ENCODE results near the gene DGKH. TPM values are rescaled to one million over a fixed set of nuclear protein-coding genes. Genes with fewer than 3 reads are reported as not detected.

DGKH gene
- total RNA-seq, 1 donor from 2014 or later: 10.3 TPM

GRCh38 chr13:42057918-42058530 lies 9.6 kb downstream of the DGKH start:
- no peak overlapping the region for H3K4me3 ChIP-seq (ENCODE audit: low read depth, low read length)
- no peak for DNase-seq (ENCODE audit: low read depth)
- no peak for TF ChIP-seq CTCF (conservative IDR thresholded peaks at IDR 0.05; ENCODE audit: low read depth, low read length)

GRCh38 chr13:42061943-42062342 lies 13.5 kb downstream of the DGKH start:
- TF ChIP-seq CTCF (conservative IDR thresholded peaks at IDR 0.05; ENCODE audit: low read depth, low read length): no peak
- H3K4me3 ChIP-seq (ENCODE audit: low read depth, low read length): no peak overlapping the region
- no peak for DNase-seq (ENCODE audit: low read depth)

- no peak overlapping the region for H3K4me3 ChIP-seq (ENCODE audit: low read depth, low read length)
- no peak for TF ChIP-seq CTCF (conservative IDR thresholded peaks at IDR 0.05; ENCODE audit: low read depth, low read length)
- no peak for DNase-seq (ENCODE audit: low read depth)
Measured at GRCh38 chr13:42063105-42063504, 14.7 kb downstream of the DGKH start.

GRCh38 chr13:42064259-42064658 lies 15.8 kb downstream of the DGKH start:
- no peak for TF ChIP-seq CTCF (conservative IDR thresholded peaks at IDR 0.05; ENCODE audit: low read depth, low read length)
- DNase-seq (ENCODE audit: low read depth): no peak

GRCh38 chr13:42064966-42065365 lies 16.5 kb downstream of the DGKH start:
- no peak for DNase-seq (ENCODE audit: low read depth)
- TF ChIP-seq CTCF (conservative IDR thresholded peaks at IDR 0.05; ENCODE audit: low read depth, low read length): no peak

More at GRCh38 chr13:42064259-42064658, 15.8 kb downstream of the DGKH start:
- no peak overlapping the region for H3K4me3 ChIP-seq (ENCODE audit: low read depth, low read length)

GRCh38 chr13:42065414-42065813 lies 17.0 kb downstream of the DGKH start:
- no peak overlapping the region for H3K4me3 ChIP-seq (ENCODE audit: low read depth, low read length)
- TF ChIP-seq CTCF (conservative IDR thresholded peaks at IDR 0.05; ENCODE audit: low read depth, low read length): no peak
- no peak for DNase-seq (ENCODE audit: low read depth)

More at GRCh38 chr13:42064966-42065365, 16.5 kb downstream of the DGKH start:
- H3K4me3 ChIP-seq (ENCODE audit: low read depth, low read length): no peak overlapping the region

- DNase-seq (ENCODE audit: low read depth): no peak
- no peak overlapping the region for H3K4me3 ChIP-seq (ENCODE audit: low read depth, low read length)
- TF ChIP-seq CTCF (conservative IDR thresholded peaks at IDR 0.05; ENCODE audit: low read depth, low read length): no peak
Measured at GRCh38 chr13:42066542-42066941, 18.1 kb downstream of the DGKH start.
